KMS-11 (cell line): Measurements from ENCODE around the gene SOSTDC1.

Experiments used
- H2AFZ ChIP-seq: fragments of 200-600 bp; sonication (generic); 2 replicates; pipeline ENCODE4 v1.6.1; 2016; ENCODE audit warnings: antibody characterized with exemption, mixed run types, low read depth
- H3K27ac ChIP-seq: fragments of 200-600 bp; sonication (generic); 2 replicates; pipeline ENCODE4 v1.6.1; 2016; ENCODE audit warnings: mild to moderate bottlenecking, mixed run types
- H3K27me3 ChIP-seq: fragments of 200-600 bp; sonication (generic); 2 replicates; pipeline ENCODE4 v1.6.1; 2017; ENCODE audit warnings: mild to moderate bottlenecking, low read depth, mixed run types, moderate library complexity; ENCODE audit not compliant: insufficient read depth
- H3K36me3 ChIP-seq: fragments of 200-600 bp; sonication (generic); 2 replicates; pipeline ENCODE4 v1.6.1; 2017; ENCODE audit warnings: mild to moderate bottlenecking, mixed run types; ENCODE audit not compliant: insufficient read depth
- H3K4me1 ChIP-seq: fragments of 200-600 bp; sonication (generic); 2 replicates; pipeline ENCODE4 v1.6.1; 2016; ENCODE audit warnings: mild to moderate bottlenecking, low read depth, mixed run types; ENCODE audit not compliant: poor library complexity, severe bottlenecking
- H3K4me2 ChIP-seq: fragments of 200-600 bp; sonication (generic); 2 replicates; pipeline ENCODE4 v1.7.0; 2016; ENCODE audit warnings: mild to moderate bottlenecking, mixed run types
- H3K4me3 ChIP-seq: fragments of 200-600 bp; sonication (generic); IDR thresholded peaks from 2 replicates; pipeline ENCODE4 v1.6.1; 2017; ENCODE audit warnings: low read depth, low read length, mixed read lengths; ENCODE audit not compliant: insufficient read depth
- H3K79me2 ChIP-seq: fragments of 200-600 bp; sonication (generic); 2 replicates; pipeline ENCODE4 v1.6.1; 2016; ENCODE audit warnings: low read depth, mixed run types; ENCODE audit not compliant: insufficient read depth
- H3K9ac ChIP-seq: fragments of 200-600 bp; sonication (generic); 2 replicates; pipeline ENCODE4 v1.6.1; 2016; ENCODE audit warnings: mild to moderate bottlenecking, mixed run types
- H4K20me1 ChIP-seq: fragments of 200-600 bp; sonication (generic); 2 replicates; pipeline ENCODE4 v1.6.1; 2016; ENCODE audit warnings: mild to moderate bottlenecking, mixed run types; ENCODE audit not compliant: insufficient read depth
- CTCF ChIP-seq: fragments of 200-600 bp; sonication (generic); conservative IDR thresholded peaks from 2 replicates; pipeline ENCODE4 v1.6.1; 2017; ENCODE audit warnings: low read depth, mild to moderate bottlenecking, antibody characterized with exemption, low read length, moderate library complexity, mixed read lengths

The SOSTDC1 gene

GRCh38 chr7:16465469-16466361 is at the start of gene SOSTDC1:
Gene SOSTDC1 (minus strand): TSS chr7:16465738. CDS start chr7:16465668, 70 bp downstream.
- Histone ChIP-seq H3K36me3 (no peaks in the 10 kb centered on the region), H3K27me3 (no peaks in the 10 kb centered on the region), H3K4me3 (no peak within 1 kb of the TSS), H3K79me2 (no peaks in the 10 kb centered on the region), H3K9ac (no peak within 1 kb of the TSS), H3K4me1 (no peaks in the 10 kb centered on the region), H2AFZ (no peak within 1 kb of the TSS), H3K27ac (no peak within 1 kb of the TSS), H3K4me2 (no peak within 1 kb of the TSS), H4K20me1 (no peaks in the 10 kb centered on the region)
- no peak for TF ChIP-seq CTCF

- H3K79me2 ChIP-seq, result no peaks in the 10 kb centered on the region
- no peaks in the 10 kb centered on the region for H3K4me1 ChIP-seq
- no peak for TF ChIP-seq CTCF
- no peak overlapping the region for H3K27ac ChIP-seq
- H2AFZ ChIP-seq, result no peak overlapping the region
- H3K4me3 ChIP-seq, result no peak overlapping the region
- no peaks in the 10 kb centered on the region for H3K27me3 ChIP-seq
- H3K4me2 ChIP-seq, result no peak overlapping the region
- H3K9ac ChIP-seq, result no peak overlapping the region
- H4K20me1 ChIP-seq, result no peaks in the 10 kb centered on the region
- H3K36me3 ChIP-seq, result no peaks in the 10 kb centered on the region
Observed at GRCh38 chr7:16514729-16515128, 49.2 kb upstream of the SOSTDC1 start.

- Histone ChIP-seq H2AFZ (no peak overlapping the region), H4K20me1 (no peaks in the 10 kb centered on the region), H3K79me2 (no peaks in the 10 kb centered on the region), H3K27me3 (no peaks in the 10 kb centered on the region), H3K4me2 (no peak overlapping the region), H3K36me3 (no peaks in the 10 kb centered on the region), H3K4me1 (no peaks in the 10 kb centered on the region), H3K4me3 (no peak overlapping the region), H3K27ac (no peak overlapping the region), H3K9ac (no peak overlapping the region)
- TF ChIP-seq CTCF, result no peak
Observed at GRCh38 chr7:16514271-16514670, 48.7 kb upstream of the SOSTDC1 start.

GRCh38 chr7:16512097-16512496 is 46.6 kb upstream of the SOSTDC1 start:
- Histone ChIP-seq H3K4me3 (no peak overlapping the region), H2AFZ (no peak overlapping the region), H3K79me2 (no peaks in the 10 kb centered on the region), H3K27ac (no peak overlapping the region), H4K20me1 (no peaks in the 10 kb centered on the region), H3K27me3 (no peaks in the 10 kb centered on the region), H3K4me2 (no peak overlapping the region), H3K36me3 (no peaks in the 10 kb centered on the region), H3K9ac (no peak overlapping the region), H3K4me1 (no peaks in the 10 kb centered on the region)
- no peak for TF ChIP-seq CTCF
